ENCODE data around the gene DHRS3.

The DHRS3 gene

GRCh38 chr1:12599657-12600056, 18.4 kb downstream of the DHRS3 start:
- DNase-seq (ENCODE audit: low spot score), result no peak

GRCh38 chr1:12598974-12599373, 19.0 kb downstream of the DHRS3 start:
- no peak for DNase-seq (ENCODE audit: low spot score)

- DNase-seq (ENCODE audit: low spot score), result no peak
Measured at GRCh38 chr1:12597792-12598191, 20.2 kb downstream of the DHRS3 start.

- peak; percentile 38 for DNase-seq (ENCODE audit: low spot score)
Measured at GRCh38 chr1:12596007-12596821, 21.8 kb downstream of the DHRS3 start.

GRCh38 chr1:12595757-12596006, 22.3 kb downstream of the DHRS3 start:
- DNase-seq (ENCODE audit: low spot score), result no peak

GRCh38 chr1:12594966-12595756, 22.8 kb downstream of the DHRS3 start:
- no peak for DNase-seq (ENCODE audit: low spot score)

GRCh38 chr1:12594490-12594889, 23.5 kb downstream of the DHRS3 start:
- DNase-seq (ENCODE audit: low spot score), result no peak

GRCh38 chr1:12593621-12594066, 24.4 kb downstream of the DHRS3 start:
- no peak for DNase-seq (ENCODE audit: low spot score)

- DNase-seq (ENCODE audit: low spot score), result no peak
Measured at GRCh38 chr1:12592496-12592895, 25.5 kb downstream of the DHRS3 start.

- DNase-seq (ENCODE audit: low spot score), result no peak
Measured at GRCh38 chr1:12591267-12591938, 26.6 kb downstream of the DHRS3 start.

- no peak for DNase-seq (ENCODE audit: low spot score)
Measured at GRCh38 chr1:12588695-12589094, 29.3 kb downstream of the DHRS3 start.

- DNase-seq (ENCODE audit: low spot score), result no peak
Measured at GRCh38 chr1:12587981-12588640, 29.9 kb downstream of the DHRS3 start.

GRCh38 chr1:12585951-12586942, 31.8 kb downstream of the DHRS3 start:
- no peak for DNase-seq (ENCODE audit: low spot score)

- DNase-seq (ENCODE audit: low spot score), result no peak
Measured at GRCh38 chr1:12585536-12585935, 32.5 kb downstream of the DHRS3 start.

- DNase-seq (ENCODE audit: low spot score), result no peak
Measured at GRCh38 chr1:12584900-12585525, 33.0 kb downstream of the DHRS3 start.

- DNase-seq (ENCODE audit: low spot score), result no peak
Measured at GRCh38 chr1:12583484-12583883, 34.5 kb downstream of the DHRS3 start.

- no peak for DNase-seq (ENCODE audit: low spot score)
Measured at GRCh38 chr1:12582649-12583048, 35.4 kb downstream of the DHRS3 start.

- DNase-seq (ENCODE audit: low spot score), result no peak
Measured at GRCh38 chr1:12581179-12581578, 36.8 kb downstream of the DHRS3 start.

- DNase-seq (ENCODE audit: low spot score), result no peak
Measured at GRCh38 chr1:12580054-12580887, 37.7 kb downstream of the DHRS3 start.
